GM12878 (cell line): ENCODE results near the gene SLC38A1. TPM values are rescaled to one million over a fixed set of nuclear protein-coding genes. Genes with fewer than 3 reads are reported as not detected.
A peak's percentile ranks its signal among the peaks of the same experiment; 100 is the strongest.

Source experiments
- ATAC-seq: fragments of 200-7000 bp; cut with Tn5 transposase; 3 replicates; pipeline ENCODE4 v1.9.1; 2020; ENCODE audit warnings: mild to moderate bottlenecking, moderate library complexity
- BruUV-seq: library from RNA; stranded (reverse); fragments of 400-500 nt; replicated peaks from 2 replicates; lab custom pipeline; 2021; lab: Mats Ljungman, UMichigan
- CTCF ChIA-PET: fragments of 300-600 bp; sonication (Branson Sonifier 250); formaldehyde crosslinking; extraction: SDS; loops from one replicate; lab custom pipeline; 2021; ENCODE audit warnings: inconsistent platforms; lab: Yijun Ruan, JAX
- POLR2A ChIA-PET: fragments of 350-600 bp; formaldehyde crosslinking; extraction: SDS; loops from one replicate; lab custom pipeline; 2021; ENCODE audit warnings: inconsistent platforms; lab: Charles Lee
- RAD21 ChIA-PET: fragments of 300-600 bp; sonication (Branson Sonifier 250); formaldehyde crosslinking; loops from one replicate; lab custom pipeline; 2023; ENCODE audit warnings: antibody characterized with exemption; ENCODE audit not compliant: unreplicated experiment; lab: Charles Lee
- SMC1A ChIA-PET: fragments of 300-600 bp; sonication (Branson Sonifier 250); formaldehyde crosslinking; loops from one replicate; lab custom pipeline; 2023; ENCODE audit not compliant: unreplicated experiment, uncharacterized antibody; lab: Charles Lee
- DNase-seq: peaks from one replicate; pipeline ENCODE4 v3.0.0-alpha.2; 2011; ENCODE audit warnings: low read depth, low spot score
- FAIRE-seq: peaks from 3 replicates; lab custom pipeline; 2011; peaks lifted over from hg19 to GRCh38; lab: Jason Lieb, UNC
- H2AFZ ChIP-seq: 2 replicates; pipeline ENCODE4 v1.6.0; 2011; ENCODE audit warnings: low read depth, low read length, control low read depth; ENCODE audit not compliant: control insufficient read depth
- H3K27ac ChIP-seq: 2 replicates; pipeline ENCODE4 v1.5.1; 2011; ENCODE audit warnings: control low read depth; ENCODE audit not compliant: control insufficient read depth, insufficient read depth
- H3K27me3 ChIP-seq, 2 experiments: replicated peaks in 1 of 2; 2 replicates each; pipeline versions ENCODE4 v1.6.0 to v1.6.1; 2011; ENCODE audit warnings: low read length in 1 of 2; ENCODE audit not compliant: control insufficient read depth in 2 of 2, insufficient read depth in 2 of 2
- H3K36me3 ChIP-seq, 2 experiments: 2 replicates each; pipeline ENCODE4 v1.5.1; 2011; ENCODE audit warnings: low read length in 1 of 2; ENCODE audit not compliant: control insufficient read depth in 2 of 2, insufficient read depth in 2 of 2
- H3K4me1 ChIP-seq: 2 replicates; pipeline ENCODE4 v1.6.1; 2011; ENCODE audit warnings: mild to moderate bottlenecking, low read length, moderate library complexity, mixed read lengths; ENCODE audit not compliant: control insufficient read depth, insufficient read depth
- H3K4me2 ChIP-seq: 2 replicates; pipeline ENCODE4 v1.6.0; 2011; ENCODE audit warnings: control low read depth; ENCODE audit not compliant: control insufficient read depth, insufficient read depth
- H3K4me3 ChIP-seq: fragments of 200-600 bp; sonication (generic); 2 replicates; pipeline ENCODE4 v1.5.1; 2016
- H3K79me2 ChIP-seq: 2 replicates; pipeline ENCODE4 v1.6.0; 2011; ENCODE audit warnings: low read length; ENCODE audit not compliant: control insufficient read depth, insufficient read depth
- H3K9ac ChIP-seq: 2 replicates; pipeline ENCODE4 v1.8.0; 2011; ENCODE audit warnings: low read length, control low read depth, mixed read lengths; ENCODE audit not compliant: control insufficient read depth, insufficient read depth
- H3K9me3 ChIP-seq: replicated peaks from 3 replicates; pipeline ENCODE4 v1.5.1; 2011; ENCODE audit warnings: mild to moderate bottlenecking, low read length; ENCODE audit not compliant: control insufficient read depth, insufficient read depth
- H4K20me1 ChIP-seq: 2 replicates; pipeline ENCODE4 v1.6.0; 2011; ENCODE audit not compliant: control insufficient read depth, insufficient read depth
- BMI1 ChIP-seq: fragments of 450-650 bp; IDR thresholded peaks from 2 replicates; pipeline ENCODE4 v1.6.1; 2016; ENCODE audit warnings: mild to moderate bottlenecking, moderate library complexity, borderline replicate concordance
- EGR1 ChIP-seq, 2 experiments: IDR thresholded peaks; 1 replicate in 1 of 2; 2 replicates in 1 of 2; pipeline ENCODE4 v1.6.1; 2011 to 2012; ENCODE audit warnings: low read depth in 2 of 2, low read length in 2 of 2, borderline replicate concordance in 1 of 2, mild to moderate bottlenecking in 1 of 2, moderate library complexity in 1 of 2
- EP300 ChIP-seq, 2 experiments: fragments of 150-350 bp in 1 of 2; IDR thresholded peaks; 2 replicates each; pipeline ENCODE4 v1.6.1; 2011 to 2012; ENCODE audit warnings: low read depth in 2 of 2, low read length in 2 of 2, borderline replicate concordance in 1 of 2, improper control_type of control experiment in 1 of 2, inconsistent platforms in 1 of 2; ENCODE audit not compliant: control insufficient read depth in 1 of 2
- GATAD2B ChIP-seq: fragments of 450-650 bp; conservative IDR thresholded peaks from 2 replicates; pipeline ENCODE4 v1.6.1; 2017; ENCODE audit warnings: low read depth, mild to moderate bottlenecking, moderate library complexity
- IRF3 ChIP-seq: fragments of 450-650 bp; IDR thresholded peaks from 2 replicates; pipeline ENCODE4 v1.6.1; 2014; ENCODE audit warnings: mild to moderate bottlenecking
- JUND ChIP-seq: IDR thresholded peaks from 2 replicates; pipeline ENCODE4 v1.6.1; 2012; ENCODE audit warnings: low read depth, mild to moderate bottlenecking, low read length, improper control_type of control experiment, moderate library complexity
- MEF2A ChIP-seq: IDR thresholded peaks from 2 replicates; pipeline ENCODE4 v1.6.1; 2011; ENCODE audit warnings: low read depth, mild to moderate bottlenecking, low read length, moderate library complexity; ENCODE audit not compliant: insufficient read depth
- MTA2 ChIP-seq: fragments of 450-650 bp; IDR thresholded peaks from 2 replicates; pipeline ENCODE4 v1.6.1; 2016; ENCODE audit warnings: low read depth, mild to moderate bottlenecking, moderate library complexity
- NRF1 ChIP-seq: conservative IDR thresholded peaks from 2 replicates; pipeline ENCODE4 v1.6.1; 2011; ENCODE audit warnings: mild to moderate bottlenecking, low read depth, low read length, improper control_type of control experiment
- PBX3 ChIP-seq: IDR thresholded peaks from 2 replicates; pipeline ENCODE4 v1.6.1; 2011; ENCODE audit warnings: mild to moderate bottlenecking, low read depth, low read length, moderate library complexity; ENCODE audit not compliant: insufficient replicate concordance
- PKNOX1 ChIP-seq: fragments of 450-650 bp; IDR thresholded peaks from 2 replicates; pipeline ENCODE4 v1.6.1; 2016; ENCODE audit warnings: mild to moderate bottlenecking
- SMARCA5 ChIP-seq: fragments of 450-650 bp; IDR thresholded peaks from 2 replicates; pipeline ENCODE4 v1.6.1; 2017; ENCODE audit warnings: mild to moderate bottlenecking
- USF1 ChIP-seq: IDR thresholded peaks from 2 replicates; pipeline ENCODE4 v1.6.1; 2011; ENCODE audit warnings: borderline replicate concordance, low read depth, mild to moderate bottlenecking, moderate library complexity, mixed read lengths, low read length; ENCODE audit not compliant: insufficient read depth; ENCODE audit errors: extremely low read length
- ZBED1 ChIP-seq: IDR thresholded peaks from 2 replicates; pipeline ENCODE4 v1.6.1; 2016; ENCODE audit warnings: borderline replicate concordance
- ZSCAN29 ChIP-seq: fragments of 450-650 bp; IDR thresholded peaks from 2 replicates; pipeline ENCODE4 v1.6.1; 2017; ENCODE audit warnings: mild to moderate bottlenecking, moderate library complexity
- WGBS: methylation state at CpG from one replicate; pipeline ENCODE4 v1.1.6; 2016; ENCODE audit warnings: low lambda C conversion rate; ENCODE audit not compliant: insufficient replicate concordance, insufficient coverage; ENCODE audit errors: missing lambda C conversion rate; 5-methylcytosine and 5-hydroxymethylcytosine counted together
- in situ Hi-C: fragments of 300-500 bp; cut with MboI; formaldehyde crosslinking; loops from 9 replicates; pipeline ENCODE4 v1.14.3; 2018; ENCODE audit warnings: mixed read lengths
- intact Hi-C: fragments of 100-400 bp; cut with micrococcal nuclease; formaldehyde crosslinking; loops from one replicate; pipeline ENCODE4 v1.14.2; 2022; ENCODE audit not compliant: unreplicated experiment
- polyA plus RNA-seq, 11 experiments: library from polyadenylated mRNA; depleted of rRNA in 4 of 11; unstranded in 6 of 11; stranded (reverse) in 5 of 11; fragments of >200 nt; fragmentation: Nextera tagmentation in 4 of 11; fragmentation: Illumina TruSeq in 1 of 11; extraction: Ambion mirVana in 4 of 11; extraction: Trizol in 1 of 11; gene quantifications; 1 replicate in 1 of 11; 2 replicates in 10 of 11; pipeline versions ENCODE4 v1.2.1 to v1.2.3, GENCODE V29; 2011 to 2016; ENCODE audit warnings: inconsistent platforms in 2 of 11, missing spikeins in 2 of 11, low read depth in 1 of 11
- total RNA-seq, 4 experiments: library from RNA; depleted of rRNA in 3 of 4; stranded (reverse); fragments of >200 nt in 3 of 4; fragmentation: Illumina TruSeq in 1 of 4; extraction: Trizol in 1 of 4; gene quantifications; 2 replicates each; pipeline versions ENCODE4 v1.2.1 to v1.2.3, GENCODE V29; 2013 to 2021
- TF ChIP-seq, protein P1 (sequence below): IDR thresholded peaks from 2 replicates; pipeline ENCODE4 v1.6.1; 2011; ENCODE audit warnings: low read depth, low read length, improper control_type of control experiment, borderline replicate concordance

The SLC38A1 gene
- total and polyA plus RNA-seq, 10 of the 15 experiments (the other 5 are each of a cell fraction or from before 2014, with no cell fraction given), result 38.1 to 191 (median 144) TPM

GRCh38 chr12:46201284-46201789 lies 67.5 kb downstream of the SLC38A1 start (continued):
- no peak for TF ChIP-seq JUND

- H2AFZ ChIP-seq, result no peak overlapping the region
- no peak for DNase-seq
- no peak overlapping the region for H3K9ac ChIP-seq
- in situ Hi-C loops, result no loop called here
- H3K4me3 ChIP-seq, result no peak overlapping the region
- H3K9me3 ChIP-seq, result peaks cover 15% of the 10 kb centered on the region; the same call in 2 of the 3 replicates
- BruUV-seq, result no TSS peak
- intact Hi-C loops, result no loop called here
- ChIA-PET POLR2A (interaction anchor here (1.2 kb wide), 1 partner anchor 23 kb away, joined by 3 read pairs; no protein-coding TSS in a partner anchor), SMC1A (interaction anchor here (0.9 to 22.6 kb wide), 7 partner anchors 8 to 46 kb away, joined by 3 to 377 read pairs (median 4); no protein-coding TSS in a partner anchor), CTCF (interaction anchor here (0.9 to 1.6 kb wide), 3 partner anchors 17 to 38 kb away, joined by 3 read pairs; no protein-coding TSS in a partner anchor), RAD21 (interaction anchor here (1.2 to 3.9 kb wide), 4 partner anchors 16 to 66 kb away, joined by 3 to 22 read pairs (median 4); no protein-coding TSS in a partner anchor)
- H3K79me2 ChIP-seq, result no peaks in the 10 kb centered on the region
- ATAC-seq, result no peak
- WGBS, result 82% methylated on average over 3 of the region's 3 CpGs
- no peak for FAIRE-seq
- no peaks in the 10 kb centered on the region for H4K20me1 ChIP-seq
- H3K27me3 ChIP-seq, result no peaks in the 10 kb centered on the region
- peaks cover 21 to 62% of the 10 kb centered on the region in 2 experiments for H3K36me3 ChIP-seq
- H3K4me1 ChIP-seq, result no peaks in the 10 kb centered on the region
- H3K4me2 ChIP-seq, result no peak overlapping the region
- H3K27ac ChIP-seq, result no peak overlapping the region
- TF ChIP-seq USF1, result no peak
- TF ChIP-seq ZSCAN29, result no peak
- no peak for TF ChIP-seq BMI1
- TF ChIP-seq EGR1 (IDR thresholded peaks at IDR 0.05; ENCODE audit: borderline replicate concordance in 1 of 2, low read depth in 2 of 2, low read length in 2 of 2), result no peak
- no peak for TF ChIP-seq ZBED1
- no peak for TF ChIP-seq IRF3
- TF ChIP-seq GATAD2B, result no peak
- no peak for TF ChIP-seq PBX3
- no peak for TF ChIP-seq PKNOX1
- no peak for TF ChIP-seq MEF2A
- no peak for TF ChIP-seq NRF1
- no peak for TF ChIP-seq EP300 (IDR thresholded peaks at IDR 0.05; ENCODE audit: borderline replicate concordance in 1 of 2, control insufficient read depth in 1 of 2, low read depth in 2 of 2, low read length in 2 of 2)
- TF ChIP-seq SMARCA5, result no peak
- TF ChIP-seq MTA2, result peak; percentile 47; the same call in 1 of the 2 replicates
- TF ChIP-seq, protein P1, sequence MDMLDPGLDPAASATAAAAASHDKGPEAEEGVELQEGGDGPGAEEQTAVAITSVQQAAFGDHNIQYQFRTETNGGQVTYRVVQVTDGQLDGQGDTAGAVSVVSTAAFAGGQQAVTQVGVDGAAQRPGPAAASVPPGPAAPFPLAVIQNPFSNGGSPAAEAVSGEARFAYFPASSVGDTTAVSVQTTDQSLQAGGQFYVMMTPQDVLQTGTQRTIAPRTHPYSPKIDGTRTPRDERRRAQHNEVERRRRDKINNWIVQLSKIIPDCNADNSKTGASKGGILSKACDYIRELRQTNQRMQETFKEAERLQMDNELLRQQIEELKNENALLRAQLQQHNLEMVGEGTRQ, result no peak
These were observed 68.3 kb downstream of the SLC38A1 start for GRCh38 chr12:46200551-46200950.
